ENCODE measurements around the gene CRY1.
A peak's percentile ranks its signal among the peaks of the same experiment; 100 is the strongest.

CRY1 gene

GRCh38 chr12:106957583-106957982 lies 135.8 kb downstream of the CRY1 start:
- DNase-seq (ENCODE audit: low read depth), result no peak

- DNase-seq (ENCODE audit: low read depth), result peak; percentile 26
Measured at GRCh38 chr12:106956048-106956578, 137.2 kb downstream of the CRY1 start.

GRCh38 chr12:106955377-106956047 lies 137.8 kb downstream of the CRY1 start, which contains the start of gene TMEM263:
Gene TMEM263 (plus strand): TSS chr12:106955907. CDS start chr12:106967117, 11,210 bp downstream.
- peak; percentile 87 for DNase-seq (ENCODE audit: low read depth)

- no peak for DNase-seq (ENCODE audit: low read depth)
Measured at GRCh38 chr12:106954462-106955376, 138.6 kb downstream of the CRY1 start.

- no peak for DNase-seq (ENCODE audit: low read depth)
Measured at GRCh38 chr12:106953352-106954250, 139.7 kb downstream of the CRY1 start.

GRCh38 chr12:106950591-106950990 lies 142.8 kb downstream of the CRY1 start:
- DNase-seq (ENCODE audit: low read depth), result no peak

GRCh38 chr12:106947461-106947860 lies 145.9 kb downstream of the CRY1 start:
- DNase-seq (ENCODE audit: low read depth), result no peak

- DNase-seq (ENCODE audit: low read depth), result no peak
Measured at GRCh38 chr12:106945261-106945851, 148.0 kb downstream of the CRY1 start.

GRCh38 chr12:106942775-106943174 lies 150.6 kb downstream of the CRY1 start:
- DNase-seq (ENCODE audit: low read depth), result no peak

- DNase-seq (ENCODE audit: low read depth), result no peak
Measured at GRCh38 chr12:106941481-106942156, 151.7 kb downstream of the CRY1 start.
